ENCODE measurements around the gene EFCAB8.
"Not testable (repeated sequence)": the region's sequence is repeated elsewhere in the genome, so short reads cannot be mapped to it uniquely, and the experiment has no call there.

The EFCAB8 gene

GRCh38 chr20:32889281-32889680 lies 30.6 kb downstream of the EFCAB8 start:
- DNase-seq = no peak

DNA sequence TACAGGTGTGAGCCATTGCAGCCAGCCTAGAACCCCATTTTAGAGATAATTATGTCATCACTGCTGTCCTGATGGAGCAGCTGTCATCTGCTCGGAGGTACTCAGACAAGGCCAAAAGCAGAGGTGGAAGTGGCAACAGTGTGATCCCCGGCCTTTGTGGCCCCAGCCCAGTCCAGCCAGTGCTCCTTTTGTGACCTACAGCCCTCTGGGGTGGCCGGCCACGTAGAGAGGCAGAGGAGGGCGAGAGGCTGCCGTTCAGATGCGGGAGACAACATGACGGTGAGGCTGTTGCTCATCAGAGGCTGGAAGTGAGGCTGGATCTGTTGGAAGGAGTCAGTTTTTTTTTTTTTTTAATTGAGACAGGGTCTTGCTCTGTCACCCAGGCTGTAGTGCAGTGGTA lies 32.8 kb downstream of the EFCAB8 start:
- DNase-seq = no peak

GRCh38 chr20:32891926-32892660 lies 33.4 kb downstream of the EFCAB8 start:
- no peak for DNase-seq

- DNase-seq = no peak
Measured at GRCh38 chr20:32893263-32894025, 34.7 kb downstream of the EFCAB8 start.

- DNase-seq = peak in 1 of 2 donors; percentile 12
Measured at GRCh38 chr20:32894026-32894483, 35.3 kb downstream of the EFCAB8 start.

DNA sequence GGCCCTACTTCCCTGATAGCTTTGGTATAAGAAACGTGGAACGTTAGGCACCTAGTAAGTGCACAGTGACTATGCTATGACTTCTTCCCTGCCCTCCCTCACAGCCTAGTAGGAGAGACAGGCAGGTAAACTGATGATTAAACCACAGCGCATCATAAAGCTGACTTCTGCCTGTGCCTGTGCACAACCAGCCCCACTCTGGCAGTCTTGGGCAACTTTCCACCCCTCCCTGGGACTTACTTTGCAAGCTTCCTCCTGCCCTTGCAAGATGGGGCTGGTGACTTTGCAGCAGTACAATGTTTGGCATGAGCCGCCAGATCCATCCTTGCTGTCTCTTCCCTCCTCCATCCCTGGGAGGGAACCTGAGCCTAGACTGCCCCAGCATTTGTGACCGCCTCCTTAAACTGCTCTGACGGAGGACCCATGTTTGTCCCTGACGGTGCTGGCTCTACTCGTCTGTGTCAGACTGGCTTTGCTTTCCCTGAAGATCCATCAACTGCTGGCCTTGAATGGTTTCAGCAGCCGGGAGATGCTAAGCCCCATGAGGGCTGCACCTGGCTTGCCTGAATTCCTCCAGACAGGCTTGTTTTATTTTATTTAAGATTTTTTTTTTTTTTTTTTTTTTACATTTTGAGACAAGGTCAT lies 36.1 kb downstream of the EFCAB8 start:
- no peak for DNase-seq

DNA sequence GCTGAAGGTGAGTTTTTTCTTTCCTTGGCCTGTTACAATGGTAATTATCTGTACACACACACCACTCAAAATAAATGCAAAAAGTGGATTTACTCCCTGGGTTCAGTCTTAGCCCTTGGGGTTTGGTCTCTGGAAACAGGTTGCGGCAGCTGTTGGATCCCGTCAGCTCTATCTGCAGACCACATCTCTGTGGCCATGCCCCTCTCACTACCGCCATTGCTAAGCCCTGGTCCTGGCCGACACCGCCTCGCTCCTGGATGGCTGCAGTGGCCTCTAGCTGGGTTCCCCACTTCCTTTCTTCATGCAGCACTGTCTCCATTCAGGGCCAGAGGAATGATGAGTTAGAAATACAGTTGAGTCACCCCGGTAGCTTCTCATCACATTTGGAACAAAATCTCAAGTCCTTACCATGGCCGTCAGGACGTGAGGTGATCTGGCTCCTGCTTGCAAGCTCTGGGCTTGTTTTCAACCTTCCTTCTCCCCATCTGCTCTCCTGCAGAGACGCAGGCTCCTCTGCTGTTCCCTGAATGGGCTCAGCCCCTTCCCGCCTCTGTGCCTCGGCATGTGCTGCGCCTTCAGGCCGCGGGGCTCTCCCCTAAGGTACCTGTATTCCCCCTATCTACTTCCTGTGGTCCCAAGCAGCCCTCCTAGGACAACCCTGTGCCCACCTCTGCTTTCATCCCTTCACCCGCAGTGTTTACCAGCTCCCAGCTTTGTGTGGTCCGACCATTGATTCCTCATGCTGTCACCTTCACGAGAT lies 38.0 kb downstream of the EFCAB8 start:
- no peak for DNase-seq

GRCh38 chr20:32898729-32899128 lies 40.0 kb downstream of the EFCAB8 start:
- no peak for DNase-seq

DNA sequence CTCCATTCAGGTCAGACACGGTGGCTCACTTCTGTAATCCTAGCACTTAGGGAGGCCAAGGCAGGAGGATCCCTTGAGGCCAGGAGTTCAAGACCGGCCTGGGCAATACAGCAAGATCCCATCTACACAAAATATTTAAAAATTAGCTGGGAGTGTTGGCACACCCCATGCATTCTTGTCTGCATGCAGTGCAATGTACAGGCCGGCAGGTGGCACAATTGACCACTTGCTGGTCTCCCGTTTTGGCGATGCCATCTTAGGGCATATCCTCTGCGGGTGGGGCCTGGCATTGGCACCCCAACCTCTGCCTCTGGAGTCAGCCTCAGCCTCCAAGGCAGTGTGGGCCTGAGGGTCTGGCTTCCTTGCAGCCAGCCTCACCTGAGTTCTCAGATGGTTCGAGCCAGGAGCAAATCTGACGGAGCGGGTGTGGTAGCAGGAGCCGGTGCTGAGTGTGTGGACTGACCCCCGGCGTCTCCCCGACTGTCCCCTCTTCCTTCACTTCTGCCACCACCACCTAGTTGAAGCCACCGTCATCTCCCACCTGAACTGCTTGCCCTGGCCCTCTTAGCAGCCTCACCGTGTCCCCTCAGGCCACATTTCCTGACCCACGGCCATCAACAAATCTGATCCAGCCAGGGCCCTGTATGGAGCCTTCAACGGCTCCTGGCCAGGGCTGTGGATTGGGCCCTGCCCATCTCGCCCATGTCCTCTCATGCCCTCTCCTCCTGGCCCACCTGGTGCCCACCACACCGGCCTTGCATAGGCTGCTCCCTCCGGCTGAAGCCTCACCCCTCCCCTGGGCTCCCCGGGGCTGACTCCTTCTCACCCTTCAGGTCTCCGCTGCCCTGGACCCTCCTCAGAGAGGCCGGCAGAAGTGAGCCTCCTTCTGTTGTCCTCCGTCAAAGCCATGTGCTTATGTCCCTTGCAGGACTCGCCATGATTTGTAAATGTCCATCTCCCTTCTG lies 44.0 kb downstream of the EFCAB8 start:
- DNase-seq = peak; percentile 53 to 67

- DNase-seq = no peak
Measured at GRCh38 chr20:32903666-32904175, 45.0 kb downstream of the EFCAB8 start.

DNA sequence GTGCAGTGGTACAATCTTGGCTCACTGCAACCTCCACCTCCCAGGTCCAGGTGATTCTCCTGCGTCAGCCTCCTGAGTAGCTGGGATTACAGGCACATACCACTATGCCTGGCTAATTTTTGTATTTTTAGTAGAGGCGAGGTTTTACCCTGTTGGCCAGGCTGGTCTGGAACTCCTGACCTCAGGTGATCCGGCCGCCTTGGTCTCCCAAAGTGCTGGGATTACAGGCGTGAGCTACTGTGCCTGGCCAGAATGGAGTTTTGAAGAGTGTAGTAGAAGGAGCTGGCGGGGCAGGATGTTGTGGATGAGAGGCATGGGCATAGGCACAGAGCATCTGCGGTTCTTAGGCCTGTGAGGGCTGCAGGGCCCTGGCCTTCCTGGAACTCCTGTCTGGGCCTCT lies 46.0 kb downstream of the EFCAB8 start:
- not testable (repeated sequence) for DNase-seq

DNA sequence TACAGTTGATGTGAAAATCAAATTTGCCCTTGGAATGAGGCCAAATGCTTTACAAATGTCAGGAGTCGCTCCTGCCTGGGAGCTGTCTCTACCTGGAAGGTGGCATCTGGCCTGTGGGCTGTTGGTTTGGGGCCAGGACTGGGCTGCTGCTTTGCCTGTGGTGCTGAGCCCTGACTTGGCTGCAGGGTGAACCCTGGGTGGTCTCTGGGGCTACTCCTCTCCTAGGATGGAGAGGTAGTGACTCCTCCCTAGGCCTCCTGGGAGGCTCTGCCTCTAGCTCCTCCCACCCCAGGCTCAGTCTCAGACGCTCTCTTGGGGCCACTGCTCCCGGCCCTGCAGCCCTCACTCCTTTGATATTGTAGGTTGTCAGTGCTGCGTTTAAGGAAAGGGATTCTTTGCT lies 47.5 kb downstream of the EFCAB8 start:
- no peak for DNase-seq

- DNase-seq = no peak
Measured at GRCh38 chr20:32906871-32907495, 48.3 kb downstream of the EFCAB8 start.

DNA sequence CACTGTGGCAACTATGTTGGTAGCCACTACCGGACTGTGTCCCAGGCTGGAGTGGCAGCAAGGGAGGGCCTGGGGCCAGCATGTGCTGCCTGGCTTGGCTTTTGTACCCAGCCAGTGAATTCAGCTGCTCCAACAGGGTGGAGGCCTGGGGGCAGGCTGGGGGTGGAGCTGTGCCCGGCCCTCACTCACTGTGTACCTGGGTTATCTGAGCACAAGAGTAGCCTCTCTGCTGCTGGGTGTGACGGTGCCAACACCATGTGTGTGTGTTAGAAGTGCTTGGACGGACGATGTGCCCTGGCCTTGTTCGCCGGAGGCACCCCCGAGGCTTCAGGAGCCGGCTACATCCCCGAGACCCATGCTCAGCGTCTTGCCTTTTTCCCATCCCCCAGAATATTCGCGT lies 49.2 kb downstream of the EFCAB8 start:
- DNase-seq = no peak

GRCh38 chr20:32908334-32909292 lies 49.9 kb downstream of the EFCAB8 start:
- DNase-seq = no peak

DNA sequence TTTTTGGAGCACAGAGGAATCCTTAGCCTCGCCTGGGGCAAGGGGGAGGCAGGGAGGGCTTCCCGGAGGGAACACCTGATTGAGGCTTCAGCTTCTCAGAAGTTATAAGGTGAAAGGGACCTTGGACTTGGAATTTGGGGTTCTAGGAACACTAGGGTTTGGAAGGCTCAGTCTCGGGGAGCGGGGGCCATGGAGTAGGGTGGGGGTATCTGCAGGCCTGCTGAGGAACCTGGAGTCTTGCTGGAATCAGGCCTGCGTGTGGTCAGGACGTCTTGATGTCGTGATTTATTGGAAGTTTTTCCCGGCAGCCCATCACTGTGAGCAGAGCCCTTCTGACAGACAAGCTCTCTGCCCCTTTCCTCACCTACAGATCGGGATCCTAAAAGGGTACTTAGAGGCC lies 50.7 kb downstream of the EFCAB8 start:
- no peak for DNase-seq

GRCh38 chr20:32909896-32910571 lies 51.3 kb downstream of the EFCAB8 start:
- DNase-seq = no peak

GRCh38 chr20:32911355-32911754 lies 52.6 kb downstream of the EFCAB8 start:
- DNase-seq = no peak

DNA sequence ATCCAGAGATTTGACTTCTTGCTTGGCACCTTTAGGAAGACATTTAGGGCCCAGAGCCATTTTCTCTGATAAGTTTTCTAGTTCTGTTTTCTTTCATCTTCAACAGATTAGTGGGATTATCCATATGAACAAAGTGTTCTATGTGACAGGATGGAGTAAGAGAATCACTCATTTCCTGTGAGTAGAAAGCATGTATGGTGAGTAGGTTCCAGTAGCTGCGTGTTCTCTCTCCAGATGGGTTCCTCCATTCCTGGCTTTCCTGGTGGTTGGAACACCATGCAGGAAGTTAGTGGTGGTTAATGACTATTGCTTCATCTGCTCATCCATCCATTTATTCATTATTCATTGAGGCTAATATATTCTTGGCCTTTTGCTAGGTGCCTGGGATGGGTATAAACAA lies 54.0 kb downstream of the EFCAB8 start:
- DNase-seq = no peak

Measured in inflammatory macrophage (primary cell).